ENCODE measurements around the gene CBFA2T3. TPM values are rescaled to one million over a fixed set of nuclear protein-coding genes. Genes with fewer than 3 reads are reported as not detected.

Gene CBFA2T3
- total RNA-seq, 1 donor from 2014 or later, result 8.6 TPM

GRCh38 chr16:88976366-88977017 lies 515 bp downstream of the CBFA2T3 start:
- H3K4me3 ChIP-seq, result peak overlapping the region; percentile 48
- DNase-seq, result no peak
- intact Hi-C loops (cut with micrococcal nuclease), result no loop called here

GRCh38 chr16:88975511-88976061 lies 1.4 kb downstream of the CBFA2T3 start:
- H3K36me3 ChIP-seq, result no peaks in the 10 kb centered on the region
- H3K4me3 ChIP-seq, result peak overlapping the region; percentile 48
- no peak for TF ChIP-seq CTCF (IDR thresholded peaks at IDR 0.05; ENCODE audit: borderline replicate concordance)
- peaks cover 86% of the 10 kb centered on the region for H3K27me3 ChIP-seq (ENCODE audit: low read depth)
- H3K9me3 ChIP-seq (replicated peaks), result no peaks in the 10 kb centered on the region
- H3K27ac ChIP-seq (replicated peaks), result no peak overlapping the region
- intact Hi-C loops (cut with micrococcal nuclease), result no loop called here
- H3K4me1 ChIP-seq, result peaks cover 22% of the 10 kb centered on the region
- DNase-seq, result no peak

More at GRCh38 chr16:88976366-88977017, 515 bp downstream of the CBFA2T3 start:
- H3K4me1 ChIP-seq, result peaks cover 22% of the 10 kb centered on the region
- TF ChIP-seq CTCF (IDR thresholded peaks at IDR 0.05; ENCODE audit: borderline replicate concordance), result no peak
- H3K27ac ChIP-seq (replicated peaks), result peak overlapping the region; percentile 50
- no peaks in the 10 kb centered on the region for H3K36me3 ChIP-seq
- peaks cover 82% of the 10 kb centered on the region for H3K27me3 ChIP-seq (ENCODE audit: low read depth)
- H3K9me3 ChIP-seq (replicated peaks), result no peaks in the 10 kb centered on the region

GRCh38 chr16:88974916-88975215 lies 2.1 kb downstream of the CBFA2T3 start:
- no peaks in the 10 kb centered on the region for H3K9me3 ChIP-seq (replicated peaks)
- no peak for DNase-seq
- peaks cover 22% of the 10 kb centered on the region for H3K4me1 ChIP-seq
- no peak overlapping the region for H3K27ac ChIP-seq (replicated peaks)
- no peak for TF ChIP-seq CTCF (IDR thresholded peaks at IDR 0.05; ENCODE audit: borderline replicate concordance)
- H3K36me3 ChIP-seq, result no peaks in the 10 kb centered on the region
- peaks cover 93% of the 10 kb centered on the region for H3K27me3 ChIP-seq (ENCODE audit: low read depth)
- H3K4me3 ChIP-seq, result no peak overlapping the region
- intact Hi-C loops (cut with micrococcal nuclease), result no loop called here

- H3K27me3 ChIP-seq (ENCODE audit: low read depth), result peaks cover 99% of the 10 kb centered on the region
- H3K9me3 ChIP-seq (replicated peaks), result no peaks in the 10 kb centered on the region
- intact Hi-C loops (cut with micrococcal nuclease), result no loop called here
- H3K4me3 ChIP-seq, result no peak overlapping the region
- no peaks in the 10 kb centered on the region for H3K36me3 ChIP-seq
- no peak overlapping the region for H3K27ac ChIP-seq (replicated peaks)
- TF ChIP-seq CTCF (IDR thresholded peaks at IDR 0.05; ENCODE audit: borderline replicate concordance), result no peak
- peaks cover 22% of the 10 kb centered on the region for H3K4me1 ChIP-seq
- no peak for DNase-seq
Measured at GRCh38 chr16:88974080-88974915, 2.7 kb downstream of the CBFA2T3 start.

GRCh38 chr16:88973415-88974050 lies 3.5 kb downstream of the CBFA2T3 start:
- H3K27ac ChIP-seq (replicated peaks), result no peak overlapping the region
- DNase-seq, result no peak
- no peaks in the 10 kb centered on the region for H3K36me3 ChIP-seq
- TF ChIP-seq CTCF (IDR thresholded peaks at IDR 0.05; ENCODE audit: borderline replicate concordance), result no peak
- H3K4me1 ChIP-seq, result peaks cover 22% of the 10 kb centered on the region
- H3K4me3 ChIP-seq, result no peak overlapping the region
- H3K27me3 ChIP-seq (ENCODE audit: low read depth), result peaks cover 99% of the 10 kb centered on the region
- intact Hi-C loops (cut with micrococcal nuclease), result no loop called here
- H3K9me3 ChIP-seq (replicated peaks), result no peaks in the 10 kb centered on the region
